Adrenal gland (tissue), 12 donors: ENCODE measurements around the gene PCDH9. TPM values are rescaled to one million over a fixed set of nuclear protein-coding genes. Genes with fewer than 3 reads are reported as not detected.

ENCODE experiments used
- DNase-seq, 7 donors: peaks; one replicate each; pipeline ENCODE4 v3.0.0-alpha.2; 2019 to 2020
- H3K27ac ChIP-seq, 5 donors: fragments of 200-600 bp; sonication (generic) in 4 of 5; 1 replicate in 3 of 5; 2 replicates in 2 of 5; pipeline versions ENCODE4 v1.5.1 to v1.8.0; 2016 to 2020; ENCODE audit warnings: mild to moderate bottlenecking in 1 of 5
- H3K27me3 ChIP-seq: fragments of 200-600 bp; 2 replicates; pipeline ENCODE4 v1.8.0; 2021
- H3K36me3 ChIP-seq, 2 donors: fragments of 200-600 bp; replicated peaks in 1 of 2; 1 replicate in 1 of 2; 2 replicates in 1 of 2; pipeline versions ENCODE4 v1.5.1 to v1.8.0; 2018 to 2022
- H3K4me1 ChIP-seq, 2 donors: fragments of 200-600 bp; replicated peaks in 1 of 2; 1 replicate in 1 of 2; 2 replicates in 1 of 2; pipeline versions ENCODE4 v1.5.1 to v1.8.0; 2018 to 2021
- H3K4me3 ChIP-seq, 4 donors: fragments of 200-600 bp; sonication (generic) in 3 of 4; one replicate each; pipeline ENCODE4 v1.5.1; 2016 to 2018
- H3K9me3 ChIP-seq, 3 donors: fragments of 200-600 bp; sonication (generic) in 1 of 3; replicated peaks in 1 of 3; 1 replicate in 2 of 3; 2 replicates in 1 of 3; pipeline versions ENCODE4 v1.5.1 to v1.8.0; 2016 to 2021
- POLR2A ChIP-seq, 2 donors: fragments of 450-650 bp; IDR thresholded peaks; one replicate each; pipeline ENCODE4 v1.6.1; 2017; ENCODE audit warnings: antibody characterized with exemption in 2 of 2, mild to moderate bottlenecking in 2 of 2, moderate library complexity in 1 of 2
- WGBS, 4 donors: extraction: QIAGEN DNeasy Blood & Tissue Kit in 2 of 4; methylation state at CpG; one replicate each; pipeline versions ENCODE4 v1.1.5 to v1.1.7; 2013 to 2017; 5-methylcytosine and 5-hydroxymethylcytosine counted together
- intact Hi-C, 2 donors: fragments of 100-400 bp; cut with DNase I; formaldehyde crosslinking; loops; one replicate each; pipeline versions ENCODE4 v1.14.1 to v1.15.0; 2022 to 2023
- polyA plus RNA-seq, 3 donors: library from polyadenylated mRNA; stranded (reverse); fragments of 200-250 nt in 2 of 3; fragments of 350-450 nt in 1 of 3; fragmentation: Illumina TruSeq in 1 of 3; extraction: RNeasy Lipid Tissue Mini Kit (QIAGEN cat#74804) in 1 of 3; gene quantifications; one replicate each; pipeline ENCODE4 v1.2.3, GENCODE V29; 2013 to 2014
- total RNA-seq, 9 donors: library from RNA; depleted of rRNA in 4 of 9; stranded (reverse); fragments of >200 nt in 4 of 9; fragments of 120-200 nt in 1 of 9; fragmentation: NEBNext Ultra II Directional in 1 of 9; extraction: Animal tissue kit (Norgen Biotek cat#: 25700) in 1 of 9; gene quantifications; one replicate each; pipeline versions ENCODE4 v1.1.0 to v1.2.4, GENCODE V29; 2013 to 2023
- TF ChIP-seq, protein P1 (sequence below), 6 experiments: fragments of 450-650 bp in 4 of 6; fragments of 200-600 bp in 2 of 6; sonication (generic) in 1 of 6; IDR thresholded peaks; 1 replicate in 5 of 6; 2 replicates in 1 of 6; pipeline versions ENCODE4 v1.5.1 to v1.8.0; 2016 to 2021; ENCODE audit warnings: antibody characterized with exemption in 6 of 6, mild to moderate bottlenecking in 2 of 6, moderate library complexity in 1 of 6
- donor health status: healthy with polysubstance abuse.
- donor health status: Bipolar disorder and iron deficiency.
- donor health status: DM: yes; HTN: yes; CAD: no.
- donor health status: DM: no; HTN: no; CAD: no.
- donor health status: DM: no; HTN: no; CAD: no.
- donor health status: DM: yes; HTN: yes; CAD: no.

PCDH9 gene
- total and polyA plus RNA-seq, 12 donors, result 0.71 to 10.9 (median 3.6) TPM

DNA sequence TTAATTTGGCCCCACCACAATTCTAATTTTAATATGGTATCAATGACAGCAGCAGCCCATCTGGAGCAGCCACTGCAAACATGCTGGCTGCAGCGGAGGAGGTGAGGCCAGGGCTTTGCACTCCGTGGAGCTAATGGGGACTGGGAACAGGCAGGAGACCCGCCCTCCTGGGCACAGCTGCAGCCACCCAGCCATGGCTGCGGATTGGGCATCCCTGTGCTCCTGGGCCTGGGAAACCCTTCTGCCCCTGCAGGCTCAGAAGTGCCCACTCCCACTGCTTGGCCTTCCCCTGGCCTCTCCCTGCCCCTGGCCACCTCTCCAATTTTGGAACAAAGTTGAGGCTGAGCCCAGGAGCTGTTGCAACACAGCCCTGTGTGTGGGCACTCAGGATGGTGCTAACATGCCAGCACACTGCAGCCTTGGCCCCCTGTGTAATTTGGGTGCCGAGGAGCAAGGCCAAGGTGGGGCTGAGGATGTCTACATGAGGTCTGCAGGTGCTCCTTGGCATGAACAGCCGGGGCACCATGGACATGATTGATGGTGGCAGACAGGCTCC, 123.6 kb downstream of the PCDH9 start:
- Histone ChIP-seq H3K36me3 (no peaks in the 10 kb centered on the region), H3K4me3 (no peak overlapping the region), H3K4me1 (no peaks in the 10 kb centered on the region), H3K27ac (no peak overlapping the region), H3K9me3 (no peaks in the 10 kb centered on the region), H3K27me3 (no peaks in the 10 kb centered on the region)
- no peak for DNase-seq
- intact Hi-C loops, result no loop called here
- TF ChIP-seq, protein P1, sequence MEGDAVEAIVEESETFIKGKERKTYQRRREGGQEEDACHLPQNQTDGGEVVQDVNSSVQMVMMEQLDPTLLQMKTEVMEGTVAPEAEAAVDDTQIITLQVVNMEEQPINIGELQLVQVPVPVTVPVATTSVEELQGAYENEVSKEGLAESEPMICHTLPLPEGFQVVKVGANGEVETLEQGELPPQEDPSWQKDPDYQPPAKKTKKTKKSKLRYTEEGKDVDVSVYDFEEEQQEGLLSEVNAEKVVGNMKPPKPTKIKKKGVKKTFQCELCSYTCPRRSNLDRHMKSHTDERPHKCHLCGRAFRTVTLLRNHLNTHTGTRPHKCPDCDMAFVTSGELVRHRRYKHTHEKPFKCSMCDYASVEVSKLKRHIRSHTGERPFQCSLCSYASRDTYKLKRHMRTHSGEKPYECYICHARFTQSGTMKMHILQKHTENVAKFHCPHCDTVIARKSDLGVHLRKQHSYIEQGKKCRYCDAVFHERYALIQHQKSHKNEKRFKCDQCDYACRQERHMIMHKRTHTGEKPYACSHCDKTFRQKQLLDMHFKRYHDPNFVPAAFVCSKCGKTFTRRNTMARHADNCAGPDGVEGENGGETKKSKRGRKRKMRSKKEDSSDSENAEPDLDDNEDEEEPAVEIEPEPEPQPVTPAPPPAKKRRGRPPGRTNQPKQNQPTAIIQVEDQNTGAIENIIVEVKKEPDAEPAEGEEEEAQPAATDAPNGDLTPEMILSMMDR (IDR thresholded peaks at IDR 0.05), result no peak
- no peak for TF ChIP-seq POLR2A (IDR thresholded peaks at IDR 0.05)
- 92 to 100% (median 94%) methylated on average over 1 to 6 of the region's 6 CpGs for WGBS, 4 donors

DNA sequence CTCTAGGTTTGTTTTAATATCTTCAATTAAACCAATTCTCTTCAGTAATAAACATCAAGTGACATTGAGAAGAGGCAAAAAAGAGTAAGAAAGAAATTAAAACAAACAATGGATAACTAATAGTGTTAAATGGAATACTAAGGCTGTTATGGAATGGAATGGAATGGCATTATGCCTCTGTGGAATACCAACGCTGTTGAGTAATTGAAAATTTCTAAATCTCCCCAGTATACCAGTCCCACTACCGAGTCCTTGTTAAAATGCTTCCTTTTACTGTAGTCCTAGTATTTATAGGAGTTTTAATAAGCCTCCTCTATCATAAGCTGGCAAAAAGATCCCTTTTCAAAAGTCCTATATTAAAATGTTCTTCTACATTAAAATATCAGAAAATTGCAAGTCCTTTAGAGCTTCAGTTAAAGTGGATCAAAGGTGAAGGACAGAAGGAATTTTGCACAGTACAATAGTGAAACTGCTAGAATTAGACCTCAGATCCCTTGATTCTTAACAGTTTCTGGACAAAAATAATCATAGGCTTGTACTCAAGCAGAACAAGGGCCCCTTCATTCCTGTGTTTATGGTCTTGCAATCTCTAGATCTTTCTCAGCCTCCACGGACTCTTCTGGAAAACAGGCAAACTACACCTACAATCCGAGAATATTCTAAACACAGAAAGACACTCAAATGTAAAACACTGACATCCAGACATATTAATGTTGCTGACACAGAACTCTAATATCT, 128.2 kb downstream of the PCDH9 start:
- no peaks in the 10 kb centered on the region for H3K4me1 ChIP-seq
- intact Hi-C loops, result no loop called here
- no peak overlapping the region for H3K27ac ChIP-seq
- no peaks in the 10 kb centered on the region for H3K27me3 ChIP-seq
- H3K4me3 ChIP-seq, result peak overlapping the region in 1 of 4 donors; percentile 25
- H3K9me3 ChIP-seq, result no peaks in the 10 kb centered on the region
- WGBS, 4 donors, result 68 to 73% (median 71%) methylated on average over 4 of the region's 4 CpGs
- no peaks in the 10 kb centered on the region for H3K36me3 ChIP-seq
- DNase-seq, result no peak
- no peak for TF ChIP-seq POLR2A (IDR thresholded peaks at IDR 0.05)
- TF ChIP-seq, protein P1 (IDR thresholded peaks at IDR 0.05), result no peak

DNA sequence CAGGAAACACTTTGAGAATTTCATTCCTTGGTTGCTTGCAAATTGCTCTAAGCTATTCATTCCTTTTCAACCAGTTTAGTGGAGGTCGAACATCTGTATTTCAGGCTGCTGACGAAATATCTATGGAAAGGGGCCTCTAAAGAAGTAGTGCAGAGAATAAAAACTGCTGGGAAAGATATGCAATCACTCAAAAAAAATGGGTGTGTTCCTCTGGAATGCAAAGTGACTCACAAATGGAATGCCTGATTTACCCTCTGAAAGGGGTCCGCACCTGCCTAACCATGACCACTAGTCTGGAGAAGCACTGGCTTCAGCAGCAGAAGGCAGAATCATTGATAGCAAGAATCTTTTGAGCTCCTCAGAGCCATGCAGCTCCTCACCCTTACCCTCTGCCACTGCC, 129.4 kb downstream of the PCDH9 start:
- no peak overlapping the region for H3K27ac ChIP-seq
- no peaks in the 10 kb centered on the region for H3K36me3 ChIP-seq
- no peak for DNase-seq
- TF ChIP-seq, protein P1 (IDR thresholded peaks at IDR 0.05), result no peak
- no peak for TF ChIP-seq POLR2A (IDR thresholded peaks at IDR 0.05)
- H3K9me3 ChIP-seq, result no peaks in the 10 kb centered on the region
- no peaks in the 10 kb centered on the region for H3K4me1 ChIP-seq
- H3K27me3 ChIP-seq, result no peaks in the 10 kb centered on the region
- intact Hi-C loops, result no loop called here
- WGBS, 4 donors, result 87 to 97% (median 94%) methylated on average over 3 of the region's 3 CpGs
- no peak overlapping the region for H3K4me3 ChIP-seq

DNA sequence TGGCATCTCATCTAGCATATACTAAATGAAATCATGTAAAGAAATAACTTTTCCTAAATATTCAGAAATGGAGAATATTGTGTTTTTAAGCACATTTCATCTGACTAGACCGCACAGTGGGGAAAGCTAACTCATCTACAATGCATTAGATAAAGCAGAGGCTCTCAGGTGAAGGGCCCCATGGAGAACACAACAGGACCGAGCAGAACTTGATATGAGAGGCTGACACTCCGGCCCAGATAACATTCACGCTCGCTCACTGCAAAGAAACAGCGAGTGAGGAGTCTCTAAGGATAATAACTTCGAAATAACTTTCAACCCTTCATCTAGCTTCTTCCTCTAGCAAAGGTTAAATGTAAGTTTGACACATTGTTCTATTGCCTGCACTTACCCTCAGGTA, 130.6 kb downstream of the PCDH9 start:
- Histone ChIP-seq H3K4me1 (no peaks in the 10 kb centered on the region), H3K4me3 (no peak overlapping the region), H3K27ac (no peak overlapping the region), H3K36me3 (no peaks in the 10 kb centered on the region), H3K9me3 (no peaks in the 10 kb centered on the region), H3K27me3 (no peaks in the 10 kb centered on the region)
- no peak for TF ChIP-seq POLR2A (IDR thresholded peaks at IDR 0.05)
- TF ChIP-seq, protein P1 (IDR thresholded peaks at IDR 0.05), result no peak
- DNase-seq, result no peak
- intact Hi-C loops, result no loop called here
- WGBS, 4 donors, result 94 to 97% (median 95%) methylated on average over 7 of the region's 7 CpGs
